Measurements from ENCODE around the gene SCYL3.
"Not testable (repeated sequence)": the region's sequence is repeated elsewhere in the genome, so short reads cannot be mapped to it uniquely, and the experiment has no call there.

SCYL3 gene

GRCh38 chr1:169835647-169836046, 58.0 kb downstream of the SCYL3 start:
- no peak for TF ChIP-seq ZNF274 (IDR thresholded peaks at IDR 0.05; ENCODE audit: low read depth, low read length)
- no peak overlapping the region for H3K4me3 ChIP-seq (ENCODE audit: low read length)

GRCh38 chr1:169834869-169835268, 58.8 kb downstream of the SCYL3 start:
- no peak for TF ChIP-seq ZNF274 (IDR thresholded peaks at IDR 0.05; ENCODE audit: low read depth, low read length)

DNA sequence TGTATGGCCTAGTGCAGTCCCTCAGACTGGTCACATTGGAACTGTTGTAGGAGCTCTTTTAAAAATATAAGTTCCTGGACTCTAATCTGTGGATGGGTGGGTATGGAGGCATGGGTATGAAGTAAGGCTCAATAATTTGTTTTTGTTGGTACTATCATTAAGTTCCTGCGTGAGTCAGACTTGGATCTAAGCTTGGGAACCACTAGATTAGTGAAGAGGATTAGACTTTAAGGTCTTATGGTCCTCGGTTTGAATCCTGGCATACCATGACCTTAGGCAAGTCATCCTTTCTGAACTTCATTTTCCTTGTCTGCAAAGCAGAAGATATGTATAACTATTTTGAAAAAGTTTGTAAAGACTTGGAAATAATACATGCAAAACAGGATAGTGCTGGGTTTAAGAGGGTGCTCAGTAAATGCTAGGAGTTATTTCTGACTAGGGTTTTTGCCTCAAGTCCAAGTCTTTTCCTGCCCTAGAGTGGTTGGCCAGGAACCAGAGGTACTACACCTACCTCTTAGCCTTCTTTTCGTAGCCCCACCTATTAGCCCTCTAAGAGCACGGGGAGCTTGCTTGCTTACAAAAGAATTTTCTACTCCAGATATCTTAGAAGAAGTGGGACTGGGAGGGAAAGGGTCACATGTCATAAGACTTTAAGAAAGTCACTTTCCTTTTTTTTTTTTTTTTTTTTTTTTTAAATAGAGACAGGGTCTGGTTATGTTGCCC, 60.4 kb downstream of the SCYL3 start:
- no peak overlapping the region for H3K4me3 ChIP-seq (ENCODE audit: low read length)
- TF ChIP-seq ZNF274 (IDR thresholded peaks at IDR 0.05; ENCODE audit: low read depth, low read length): no peak

More at GRCh38 chr1:169834869-169835268, 58.8 kb downstream of the SCYL3 start:
- H3K4me3 ChIP-seq (ENCODE audit: low read length): no peak overlapping the region

DNA sequence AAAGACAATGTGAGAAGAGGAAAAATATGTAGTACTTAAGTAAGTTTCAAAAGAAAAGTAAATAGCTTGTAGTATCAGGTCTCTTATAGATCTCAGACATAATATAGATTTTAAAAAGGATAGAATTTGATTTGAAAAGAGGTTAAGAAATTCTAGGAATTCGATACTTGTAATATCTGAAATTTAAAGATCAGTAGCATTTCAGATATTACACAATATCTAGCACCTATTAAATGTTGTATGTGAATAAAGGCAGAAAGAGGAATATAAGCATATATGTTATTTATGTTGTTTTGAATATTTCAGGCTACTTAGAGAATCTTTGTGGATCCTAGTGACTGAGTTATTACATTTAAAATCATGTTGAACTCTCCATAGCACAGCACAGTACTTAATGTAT, 64.0 kb downstream of the SCYL3 start:
- TF ChIP-seq ZNF274 (IDR thresholded peaks at IDR 0.05; ENCODE audit: low read depth, low read length): no peak
- H3K4me3 ChIP-seq (ENCODE audit: low read length): no peak overlapping the region

DNA sequence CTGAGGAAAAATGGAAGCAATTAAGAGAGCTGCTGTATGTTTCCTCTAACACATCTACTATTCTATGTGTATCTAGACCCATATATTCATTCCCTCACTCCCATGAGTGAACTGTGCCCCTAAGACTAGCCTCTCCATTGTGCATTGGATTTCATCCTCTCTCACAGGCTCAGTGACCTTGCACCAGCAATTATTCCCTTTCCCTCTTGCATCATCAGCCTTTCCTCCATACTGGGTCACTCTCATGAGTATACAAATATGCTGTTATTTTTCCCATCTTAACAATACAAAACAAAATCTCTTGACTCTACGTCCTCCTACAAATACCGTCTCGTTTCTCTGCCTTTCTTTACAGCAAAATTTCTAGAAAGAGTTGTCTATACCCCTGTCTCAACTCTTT, 69.5 kb downstream of the SCYL3 start:
- H3K4me3 ChIP-seq (ENCODE audit: low read length): no peak overlapping the region
- TF ChIP-seq ZNF274 (IDR thresholded peaks at IDR 0.05; ENCODE audit: low read depth, low read length): no peak

- no peak for TF ChIP-seq ZNF274 (IDR thresholded peaks at IDR 0.05; ENCODE audit: low read depth, low read length)
Observed at GRCh38 chr1:169821500-169821899, 72.2 kb downstream of the SCYL3 start.

DNA sequence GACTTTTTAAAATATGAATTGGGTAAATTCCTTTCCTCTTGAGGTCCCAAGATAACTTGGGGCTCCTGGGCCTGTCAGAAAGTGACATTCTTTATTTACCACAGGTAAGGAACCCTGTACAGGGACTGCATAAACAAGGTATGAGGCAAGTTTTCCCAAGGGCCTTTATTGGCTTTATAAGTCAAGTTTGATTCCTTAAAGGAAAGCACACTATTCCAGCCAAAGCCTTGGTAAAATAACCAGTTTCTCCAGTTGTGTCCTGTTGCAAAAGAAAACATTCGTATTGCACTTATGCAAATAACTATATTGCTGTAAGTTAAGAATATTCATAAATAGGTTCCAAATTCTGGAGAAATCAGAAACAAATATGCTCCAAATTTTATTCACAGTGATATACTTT, 77.1 kb downstream of the SCYL3 start:
- TF ChIP-seq ZNF274 (IDR thresholded peaks at IDR 0.05; ENCODE audit: low read depth, low read length): no peak
- no peak overlapping the region for H3K4me3 ChIP-seq (ENCODE audit: low read length)

More at GRCh38 chr1:169821500-169821899, 72.2 kb downstream of the SCYL3 start:
- H3K4me3 ChIP-seq (ENCODE audit: low read length): no peak overlapping the region

DNA sequence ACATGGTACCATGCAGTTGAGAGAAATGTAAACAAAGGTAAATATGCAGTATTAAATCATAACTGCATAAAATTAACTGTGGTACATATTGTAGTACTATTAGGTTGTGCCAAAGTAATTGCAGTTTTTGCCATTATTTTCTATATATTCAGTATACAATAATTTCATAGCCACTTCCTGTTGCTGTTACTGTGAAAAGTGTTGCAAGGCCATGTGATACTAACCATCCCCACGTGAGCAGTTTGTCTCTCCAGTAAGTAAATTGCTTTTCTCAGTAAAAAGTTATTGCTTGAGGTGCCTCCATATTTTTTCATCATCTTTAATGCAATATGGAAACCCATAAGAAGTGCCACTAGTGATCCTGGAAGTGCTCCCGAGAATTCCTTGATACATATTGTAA, 79.4 kb downstream of the SCYL3 start:
- H3K4me3 ChIP-seq (ENCODE audit: low read length): no peak overlapping the region
- no peak for TF ChIP-seq ZNF274 (IDR thresholded peaks at IDR 0.05; ENCODE audit: low read depth, low read length)

DNA sequence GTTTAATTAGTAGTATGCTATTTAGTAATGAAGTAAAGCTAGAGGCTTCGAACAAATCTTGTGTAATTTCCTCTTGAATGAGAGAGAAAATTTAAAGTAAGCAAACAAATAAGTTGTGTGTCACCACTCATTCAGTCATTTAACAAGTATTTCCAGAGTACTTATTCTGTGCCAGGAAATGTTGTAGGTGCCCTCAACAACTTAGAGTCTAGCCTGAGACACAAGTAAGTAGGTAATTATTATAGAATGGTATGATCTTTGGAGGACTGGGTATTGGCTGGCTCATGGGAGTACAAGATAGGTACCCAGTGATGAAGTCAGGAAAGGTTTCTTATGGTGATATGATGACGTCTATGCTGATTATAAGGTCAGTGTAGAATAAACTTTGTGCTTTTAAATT, 81.6 kb downstream of the SCYL3 start:
- H3K4me3 ChIP-seq (ENCODE audit: low read length): no peak overlapping the region
- no peak for TF ChIP-seq ZNF274 (IDR thresholded peaks at IDR 0.05; ENCODE audit: low read depth, low read length)

DNA sequence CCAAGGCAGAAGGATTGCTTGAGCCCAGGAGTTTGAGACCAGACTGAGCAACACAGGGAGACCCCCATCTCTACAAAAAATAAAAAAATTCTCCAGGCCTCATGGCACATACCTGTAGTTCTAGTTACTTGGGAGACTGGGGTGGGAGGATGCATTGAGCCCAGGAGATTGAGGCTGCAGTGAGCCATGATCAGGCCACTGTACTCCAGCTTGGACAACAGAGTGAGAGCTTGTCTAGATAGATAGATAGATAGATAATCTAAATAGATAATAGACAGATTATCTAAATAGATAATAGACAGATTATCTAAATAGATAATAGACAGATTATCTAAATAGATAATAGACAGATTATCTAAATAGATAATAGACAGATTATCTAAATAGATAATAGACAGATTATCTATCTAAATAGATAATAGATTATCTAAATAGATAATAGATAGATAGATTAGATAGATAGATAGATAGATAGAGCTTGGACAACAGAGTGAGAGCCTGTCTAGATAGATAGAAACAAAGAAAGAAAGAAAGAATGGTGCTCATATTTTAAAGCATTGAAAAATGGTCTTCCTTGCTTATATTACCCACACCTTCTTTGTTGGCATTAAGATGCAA, 82.2 kb downstream of the SCYL3 start:
- H3K4me3 ChIP-seq (ENCODE audit: low read length): not testable (repeated sequence)

- TF ChIP-seq ZNF274 (IDR thresholded peaks at IDR 0.05; ENCODE audit: low read depth, low read length): no peak
- H3K4me3 ChIP-seq (ENCODE audit: low read length): no peak overlapping the region
Observed at GRCh38 chr1:169809370-169810095, 84.2 kb downstream of the SCYL3 start.

GRCh38 chr1:169804941-169805340, 88.8 kb downstream of the SCYL3 start:
- H3K4me3 ChIP-seq (ENCODE audit: low read length): no peak overlapping the region
- no peak for TF ChIP-seq ZNF274 (IDR thresholded peaks at IDR 0.05; ENCODE audit: low read depth, low read length)

DNA sequence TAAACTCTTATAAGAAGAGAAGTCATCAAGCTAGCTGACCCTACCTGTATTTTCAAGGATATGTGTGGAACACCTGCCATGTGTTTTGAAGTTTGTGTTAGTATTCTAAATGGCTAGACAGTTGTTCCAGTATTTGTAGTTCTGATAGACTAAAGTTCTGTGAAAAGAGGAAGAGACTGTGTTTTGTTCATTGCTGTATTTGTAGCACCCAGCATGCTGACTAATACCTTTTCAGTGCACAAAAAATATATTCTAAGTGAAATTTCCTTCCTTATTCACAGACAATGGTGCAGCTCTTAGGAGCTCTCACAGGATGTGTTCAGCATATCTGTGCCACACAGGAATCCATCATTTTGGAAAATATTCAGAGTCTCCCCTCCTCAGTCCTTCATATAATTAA, 90.8 kb downstream of the SCYL3 start:
- no peak overlapping the region for H3K4me3 ChIP-seq (ENCODE audit: low read length)
- no peak for TF ChIP-seq ZNF274 (IDR thresholded peaks at IDR 0.05; ENCODE audit: low read depth, low read length)

All from GM08714 (cell line).